CD14-positive monocyte (primary cell): ENCODE results near the gene BTNL2. TPM values are rescaled to one million over a fixed set of nuclear protein-coding genes. Genes with fewer than 3 reads are reported as not detected.
"Not testable (repeated sequence)": the region's sequence is repeated elsewhere in the genome, so short reads cannot be mapped to it uniquely, and the experiment has no call there.

Experiments
- DNase-seq, 3 donors: peaks; one replicate each; pipeline ENCODE4 v3.0.0-alpha.2; 2011 to 2022
- H2AFZ ChIP-seq: 2 replicates; pipeline ENCODE4 v1.6.0; 2012; ENCODE audit warnings: mild to moderate bottlenecking, low read depth, low read length, inconsistent platforms; ENCODE audit not compliant: insufficient read depth, poor library complexity, severe bottlenecking
- H3K27ac ChIP-seq, 2 donors: 1 replicate in 1 of 2; 2 replicates in 1 of 2; pipeline ENCODE4 v1.5.1; 2012 to 2013; ENCODE audit warnings: low read length in 2 of 2, control low read depth in 1 of 2, inconsistent platforms in 1 of 2, low read depth in 1 of 2, mild to moderate bottlenecking in 1 of 2
- H3K27me3 ChIP-seq, 2 donors: one replicate each; pipeline versions ENCODE4 v1.6.0 to v1.6.1; 2011 to 2013; ENCODE audit warnings: low read length in 2 of 2; ENCODE audit not compliant: control insufficient read depth in 2 of 2, insufficient read depth in 2 of 2
- H3K36me3 ChIP-seq, 2 donors: replicated peaks in 1 of 2; 1 replicate in 1 of 2; 2 replicates in 1 of 2; pipeline versions ENCODE4 v1.5.1 to v1.6.1; 2012 to 2013; ENCODE audit warnings: low read length in 2 of 2, control low read depth in 1 of 2, inconsistent platforms in 1 of 2, mild to moderate bottlenecking in 1 of 2; ENCODE audit not compliant: insufficient read depth in 2 of 2, control insufficient read depth in 1 of 2
- H3K4me1 ChIP-seq, 2 donors: 1 replicate in 1 of 2; 2 replicates in 1 of 2; pipeline versions ENCODE4 v1.5.1 to v1.6.1; 2012 to 2013; ENCODE audit warnings: low read length in 2 of 2, control low read depth in 1 of 2, inconsistent platforms in 1 of 2, mild to moderate bottlenecking in 1 of 2, moderate library complexity in 1 of 2; ENCODE audit not compliant: insufficient read depth in 2 of 2, control insufficient read depth in 1 of 2
- H3K4me2 ChIP-seq: replicated peaks from 2 replicates; pipeline ENCODE3; 2012; ENCODE audit warnings: low read length, moderate library complexity, mild to moderate bottlenecking; ENCODE audit not compliant: poor library complexity, severe bottlenecking; ENCODE audit errors: extremely low read depth
- H3K4me3 ChIP-seq, 3 experiments: fragments of 200-600 bp in 1 of 3; sonication (generic) in 1 of 3; replicated peaks in 1 of 3; 1 replicate in 2 of 3; 2 replicates in 1 of 3; pipeline ENCODE4 v1.5.1; 2011 to 2013; ENCODE audit warnings: low read length in 3 of 3, mild to moderate bottlenecking in 3 of 3, control low read depth in 2 of 3, low read depth in 2 of 3, inconsistent platforms in 1 of 3, moderate library complexity in 1 of 3
- H3K79me2 ChIP-seq: 2 replicates; pipeline ENCODE4 v1.6.0; 2012; ENCODE audit warnings: mild to moderate bottlenecking, control low read depth, inconsistent platforms, low read length, moderate library complexity; ENCODE audit not compliant: insufficient read depth
- H3K9ac ChIP-seq: 2 replicates; pipeline ENCODE4 v1.6.0; 2017; ENCODE audit warnings: low read length, mild to moderate bottlenecking; ENCODE audit not compliant: insufficient read depth, poor library complexity, severe bottlenecking
- H3K9me3 ChIP-seq, 2 donors: replicated peaks in 1 of 2; 1 replicate in 1 of 2; 2 replicates in 1 of 2; pipeline versions ENCODE4 v1.5.1 to v1.6.1; 2012 to 2013; ENCODE audit warnings: low read length in 2 of 2, control low read depth in 1 of 2; ENCODE audit not compliant: control insufficient read depth in 1 of 2, insufficient read depth in 1 of 2
- H4K20me1 ChIP-seq: 2 replicates; pipeline ENCODE4 v1.6.0; 2012; ENCODE audit warnings: mild to moderate bottlenecking, low read length, control low read depth, moderate library complexity; ENCODE audit not compliant: insufficient read depth
- H3K27ac Mint-ChIP-seq, 7 donors: one replicate each; pipeline ENCODE4 v1.8.0; 2020; ENCODE audit warnings: mild to moderate bottlenecking in 7 of 7, mixed read lengths in 7 of 7, moderate library complexity in 6 of 7, inconsistent platforms in 2 of 7
- H3K27me3 Mint-ChIP-seq, 3 donors: one replicate each; pipeline ENCODE4 v1.8.0; 2021 to 2022; ENCODE audit warnings: low read depth in 3 of 3, mild to moderate bottlenecking in 3 of 3, mixed read lengths in 3 of 3, moderate library complexity in 3 of 3, inconsistent platforms in 1 of 3
- H3K36me3 Mint-ChIP-seq, 2 donors: one replicate each; pipeline ENCODE4 v1.8.0; 2020; ENCODE audit warnings: mixed read lengths in 2 of 2, inconsistent platforms in 1 of 2, mild to moderate bottlenecking in 1 of 2
- H3K4me1 Mint-ChIP-seq: one replicate; pipeline ENCODE4 v1.8.0; 2020; ENCODE audit warnings: mild to moderate bottlenecking, mixed read lengths
- H3K4me3 Mint-ChIP-seq, 2 donors: one replicate each; pipeline ENCODE4 v1.8.0; 2020; ENCODE audit warnings: mild to moderate bottlenecking in 2 of 2, mixed read lengths in 2 of 2, moderate library complexity in 1 of 2
- H3K9me3 Mint-ChIP-seq, 7 donors: one replicate each; pipeline ENCODE4 v1.8.0; 2020 to 2022; ENCODE audit warnings: mixed read lengths in 7 of 7, mild to moderate bottlenecking in 6 of 7, moderate library complexity in 6 of 7, inconsistent platforms in 2 of 7
- WGBS: methylation state at CpG from one replicate; pipeline ENCODE4 v1.1.5; 2013; ENCODE audit warnings: missing lambda C conversion rate; ENCODE audit not compliant: insufficient coverage; 5-methylcytosine and 5-hydroxymethylcytosine counted together
- intact Hi-C, 2 donors: fragments of 100-400 bp; cut with micrococcal nuclease; formaldehyde crosslinking; loops; one replicate each; pipeline versions ENCODE4 v1.15.0 to v1.15.1; 2023
- polyA plus RNA-seq, 3 donors: library from polyadenylated mRNA; depleted of rRNA in 1 of 3; unstranded in 2 of 3; stranded (reverse) in 1 of 3; fragments of 300-500 nt in 2 of 3; fragments of >200 nt in 1 of 3; fragmentation: Illumina TruSeq in 2 of 3; gene quantifications; 1 replicate in 2 of 3; 2 replicates in 1 of 3; pipeline ENCODE4 v1.2.3, GENCODE V29; 2012 to 2021
- TF ChIP-seq, protein P1 (sequence below): fragments of 200-600 bp; IDR thresholded peaks from one replicate; pipeline ENCODE4 v1.8.0; 2022; ENCODE audit warnings: antibody characterized with exemption, mild to moderate bottlenecking

BTNL2 gene
- polyA plus RNA-seq, 3 donors: not detected

DNA sequence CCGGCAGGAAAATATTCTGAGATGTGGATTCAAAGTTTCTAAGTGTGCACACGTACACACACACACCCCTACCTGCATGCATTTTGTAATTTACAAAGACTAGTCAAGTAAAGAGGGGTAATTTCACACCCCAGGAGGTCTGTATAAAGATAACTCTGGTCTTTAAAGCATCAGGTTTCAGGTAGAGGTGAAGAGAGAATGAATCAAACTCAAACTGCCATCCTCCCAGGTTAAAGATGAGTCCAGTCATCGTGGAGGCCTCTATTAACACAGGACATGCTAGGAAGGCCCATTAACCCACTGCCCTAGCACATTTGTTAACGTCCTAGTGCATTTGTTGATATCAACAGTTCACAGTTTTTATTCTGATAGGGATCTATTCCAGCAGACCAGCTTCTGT, 29.2 kb upstream of the BTNL2 start:
- peak overlapping the region; percentile 98 to 100 (median 99) for H3K27ac Mint-ChIP-seq
- H3K4me3 Mint-ChIP-seq: no peak overlapping the region
- no peak overlapping the region for H3K4me3 ChIP-seq
- H3K27me3 Mint-ChIP-seq: peaks cover 0 to 6% (median 2%) of the 10 kb centered on the region in 3 donors
- H3K36me3 ChIP-seq: peaks cover 0 to 9% of the 10 kb centered on the region in 2 donors
- peaks cover 24% of the 10 kb centered on the region for H3K79me2 ChIP-seq
- peaks cover 5% of the 10 kb centered on the region for H4K20me1 ChIP-seq
- H3K36me3 Mint-ChIP-seq: peaks cover 18 to 22% of the 10 kb centered on the region in 2 donors
- peak overlapping the region; percentile 90 to 98 for H3K27ac ChIP-seq
- peak overlapping the region; percentile 60 for H3K9ac ChIP-seq
- H3K4me2 ChIP-seq: no peak overlapping the region
- intact Hi-C loops: no loop called here
- H3K9me3 ChIP-seq: no peaks in the 10 kb centered on the region
- no peak overlapping the region for H2AFZ ChIP-seq
- peaks cover 0 to 7% (median 2%) of the 10 kb centered on the region in 7 donors for H3K9me3 Mint-ChIP-seq
- TF ChIP-seq, protein P1, sequence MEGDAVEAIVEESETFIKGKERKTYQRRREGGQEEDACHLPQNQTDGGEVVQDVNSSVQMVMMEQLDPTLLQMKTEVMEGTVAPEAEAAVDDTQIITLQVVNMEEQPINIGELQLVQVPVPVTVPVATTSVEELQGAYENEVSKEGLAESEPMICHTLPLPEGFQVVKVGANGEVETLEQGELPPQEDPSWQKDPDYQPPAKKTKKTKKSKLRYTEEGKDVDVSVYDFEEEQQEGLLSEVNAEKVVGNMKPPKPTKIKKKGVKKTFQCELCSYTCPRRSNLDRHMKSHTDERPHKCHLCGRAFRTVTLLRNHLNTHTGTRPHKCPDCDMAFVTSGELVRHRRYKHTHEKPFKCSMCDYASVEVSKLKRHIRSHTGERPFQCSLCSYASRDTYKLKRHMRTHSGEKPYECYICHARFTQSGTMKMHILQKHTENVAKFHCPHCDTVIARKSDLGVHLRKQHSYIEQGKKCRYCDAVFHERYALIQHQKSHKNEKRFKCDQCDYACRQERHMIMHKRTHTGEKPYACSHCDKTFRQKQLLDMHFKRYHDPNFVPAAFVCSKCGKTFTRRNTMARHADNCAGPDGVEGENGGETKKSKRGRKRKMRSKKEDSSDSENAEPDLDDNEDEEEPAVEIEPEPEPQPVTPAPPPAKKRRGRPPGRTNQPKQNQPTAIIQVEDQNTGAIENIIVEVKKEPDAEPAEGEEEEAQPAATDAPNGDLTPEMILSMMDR: no peak
- DNase-seq: no peak
- H3K4me1 ChIP-seq: peaks cover 40 to 42% of the 10 kb centered on the region in 2 donors
- peaks cover 40% of the 10 kb centered on the region for H3K4me1 Mint-ChIP-seq
- WGBS: no CpG with 5 or more reads among the region's 4 CpGs
- H3K27me3 ChIP-seq: no peaks in the 10 kb centered on the region

DNA sequence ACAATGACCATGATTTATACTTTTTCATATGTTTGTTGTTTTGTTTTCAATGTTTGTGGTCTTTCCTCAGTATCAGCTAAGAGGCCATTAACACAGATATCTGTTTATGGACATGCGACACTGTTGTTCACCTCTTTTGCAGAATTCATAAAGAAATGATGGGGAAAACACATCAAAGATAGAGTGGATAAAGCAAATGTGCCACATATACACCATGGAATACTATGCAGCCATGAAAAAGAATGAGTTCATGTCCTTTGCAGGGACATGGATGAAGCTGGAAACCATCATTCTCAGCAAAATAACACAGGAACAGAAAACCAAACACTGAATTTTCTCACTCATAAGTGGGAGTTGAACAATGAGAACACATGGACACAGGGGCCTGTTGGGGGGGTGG, 27.0 kb upstream of the BTNL2 start:
- peaks cover 28 to 29% of the 10 kb centered on the region in 2 donors for H3K4me1 ChIP-seq
- not testable (repeated sequence) for H3K36me3 ChIP-seq, H4K20me1 ChIP-seq, H3K27me3 ChIP-seq, H3K27ac ChIP-seq, H3K9me3 Mint-ChIP-seq, H3K79me2 ChIP-seq, H3K27me3 Mint-ChIP-seq, DNase-seq, H3K27ac Mint-ChIP-seq, H2AFZ ChIP-seq, H3K4me3 Mint-ChIP-seq, H3K9ac ChIP-seq, H3K9me3 ChIP-seq, H3K4me2 ChIP-seq, H3K4me3 ChIP-seq, H3K36me3 Mint-ChIP-seq
- intact Hi-C loops: loop anchor here in 1 of 2 donors (5.0 kb wide), 1 partner anchor 268 kb away; no protein-coding TSS in a partner anchor
- peaks cover 25% of the 10 kb centered on the region for H3K4me1 Mint-ChIP-seq
- WGBS: no CpG with 5 or more reads among the region's 1 CpG
